Effector memory CD8-positive, alpha-beta T cell (primary cell): ENCODE measurements around the gene MYO1E.
A peak's percentile ranks its signal among the peaks of the same experiment; 100 is the strongest.

ENCODE experiments used
- ATAC-seq: fragments of 150-1000 bp; cut with Tn5 transposase; replicated peaks from 2 replicates; pipeline ENCODE4 v1.10.0; 2021; ENCODE audit warnings: mild to moderate bottlenecking, moderate library complexity
- DNase-seq, 3 experiments: peaks; one replicate each; pipeline ENCODE4 v3.0.0; 2021
- H3K27ac Mint-ChIP-seq, 2 donors: one replicate each; pipeline ENCODE4 v1.8.0; 2022; ENCODE audit warnings: mild to moderate bottlenecking in 2 of 2, mixed read lengths in 2 of 2, moderate library complexity in 2 of 2
- H3K27me3 Mint-ChIP-seq, 2 donors: one replicate each; pipeline ENCODE4 v1.8.0; 2022; ENCODE audit warnings: mixed read lengths in 2 of 2
- H3K36me3 Mint-ChIP-seq: one replicate; pipeline ENCODE4 v1.8.0; 2022; ENCODE audit warnings: mild to moderate bottlenecking, moderate library complexity, mixed read lengths; ENCODE audit not compliant: insufficient read depth
- H3K4me1 Mint-ChIP-seq, 2 donors: one replicate each; pipeline ENCODE4 v1.8.0; 2022; ENCODE audit warnings: low read depth in 2 of 2, mixed read lengths in 2 of 2
- H3K4me3 Mint-ChIP-seq, 2 donors: one replicate each; pipeline ENCODE4 v1.8.0; 2022; ENCODE audit warnings: mild to moderate bottlenecking in 2 of 2, mixed read lengths in 2 of 2, moderate library complexity in 2 of 2
- H3K9me3 Mint-ChIP-seq, 2 donors: one replicate each; pipeline ENCODE4 v1.8.0; 2022; ENCODE audit warnings: mixed read lengths in 2 of 2

Gene MYO1E

DNA sequence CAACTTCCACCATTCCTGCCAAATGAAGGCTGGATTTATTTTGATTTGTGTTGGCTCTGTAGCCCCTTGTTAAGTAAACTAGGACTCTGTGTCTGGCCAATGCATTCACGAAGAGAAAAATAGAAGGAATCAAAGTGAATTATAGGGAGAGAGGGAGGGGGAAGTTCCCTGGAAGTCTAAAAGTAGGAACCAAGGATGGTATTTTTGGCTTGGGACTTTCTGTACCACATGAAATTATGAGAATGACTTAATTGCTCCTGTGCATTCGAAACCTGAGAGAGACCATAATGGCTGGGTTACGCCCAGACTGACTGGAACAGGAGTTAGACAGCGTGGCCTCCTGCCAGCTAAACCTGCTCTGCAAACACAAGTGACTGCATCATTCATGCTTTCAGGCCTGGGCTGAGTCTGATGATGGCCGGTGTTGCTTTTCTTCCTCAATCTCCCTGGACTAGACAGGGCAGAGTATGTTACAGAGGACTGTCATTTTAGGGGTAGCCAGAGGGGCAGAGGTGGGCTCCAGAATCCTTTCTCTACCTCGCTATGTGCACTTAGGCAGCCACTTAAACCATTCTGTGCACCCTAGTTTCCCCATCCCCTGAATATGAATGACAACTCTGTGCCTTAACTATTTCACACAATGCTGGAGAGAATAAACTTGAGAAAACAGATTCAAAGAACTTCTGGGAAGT is 58.9 kb downstream of the MYO1E start:
- DNase-seq, result no peak
- Mint-ChIP-seq H3K36me3 (no peaks in the 10 kb centered on the region), H3K9me3 (no peaks in the 10 kb centered on the region), H3K4me3 (no peak overlapping the region), H3K27me3 (peaks cover 30 to 58% of the 10 kb centered on the region in 2 donors), H3K4me1 (no peaks in the 10 kb centered on the region), H3K27ac (no peak overlapping the region)
- no peak for ATAC-seq

- ATAC-seq (no peak), DNase-seq (no peak)
- H3K4me1 Mint-ChIP-seq, result no peaks in the 10 kb centered on the region
- H3K27ac Mint-ChIP-seq, result no peak overlapping the region
- peaks cover 15 to 43% of the 10 kb centered on the region in 2 donors for H3K27me3 Mint-ChIP-seq
- no peaks in the 10 kb centered on the region for H3K9me3 Mint-ChIP-seq
- no peaks in the 10 kb centered on the region for H3K36me3 Mint-ChIP-seq
- H3K4me3 Mint-ChIP-seq, result no peak overlapping the region
Measured at GRCh38 chr15:59312205-59312604, 60.5 kb downstream of the MYO1E start.

DNA sequence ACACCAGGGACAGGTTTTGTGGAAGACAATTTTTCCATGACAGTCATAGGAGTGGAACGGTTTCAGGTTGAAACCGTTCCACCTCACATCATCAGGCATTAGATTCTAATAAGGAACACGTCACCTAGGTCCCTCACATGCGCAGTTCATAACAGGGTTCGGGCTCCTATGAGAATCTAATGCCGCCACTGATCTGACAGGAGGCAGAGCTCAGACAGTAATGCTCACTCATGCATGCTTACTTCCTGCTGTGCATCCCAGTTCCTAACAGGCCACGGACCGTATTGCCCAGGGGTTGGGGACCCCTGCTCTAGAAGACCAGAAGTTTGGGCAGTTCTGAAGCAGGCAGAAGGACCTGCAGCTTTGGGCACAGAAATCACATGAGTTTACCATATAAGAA is 61.5 kb downstream of the MYO1E start:
- ATAC-seq (no peak), DNase-seq (no peak)
- Mint-ChIP-seq H3K36me3 (no peaks in the 10 kb centered on the region), H3K4me1 (no peaks in the 10 kb centered on the region), H3K27ac (no peak overlapping the region), H3K27me3 (peaks cover 15 to 41% of the 10 kb centered on the region in 2 donors), H3K9me3 (no peaks in the 10 kb centered on the region), H3K4me3 (no peak overlapping the region)

- H3K4me3 Mint-ChIP-seq, result no peak overlapping the region
- no peaks in the 10 kb centered on the region for H3K9me3 Mint-ChIP-seq
- no peaks in the 10 kb centered on the region for H3K36me3 Mint-ChIP-seq
- no peak overlapping the region for H3K27ac Mint-ChIP-seq
- DNase-seq (no peak), ATAC-seq (no peak)
- H3K27me3 Mint-ChIP-seq, result peaks cover 21 to 47% of the 10 kb centered on the region in 2 donors
- H3K4me1 Mint-ChIP-seq, result no peaks in the 10 kb centered on the region
Measured at GRCh38 chr15:59309405-59309804, 63.3 kb downstream of the MYO1E start.

DNA sequence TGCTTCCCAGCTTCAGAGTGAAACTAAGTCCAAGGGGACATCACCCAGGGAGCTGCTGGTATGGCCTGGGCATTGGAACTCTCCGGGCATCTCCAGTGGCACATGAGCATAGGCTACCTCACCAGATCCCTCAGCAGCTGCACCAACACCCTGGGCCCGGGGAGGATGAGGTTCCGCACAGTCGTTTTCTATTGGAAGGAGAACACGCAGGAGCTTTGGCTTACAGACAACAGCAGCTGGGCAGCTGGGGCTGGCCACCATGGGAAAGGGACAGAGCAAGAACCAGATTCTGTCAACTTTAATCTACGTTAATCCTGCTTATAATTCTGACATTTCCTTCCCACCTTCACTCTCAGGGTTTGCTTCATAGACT is 65.5 kb downstream of the MYO1E start:
- Mint-ChIP-seq H3K27ac (no peak overlapping the region), H3K4me1 (no peaks in the 10 kb centered on the region), H3K4me3 (no peak overlapping the region), H3K36me3 (no peaks in the 10 kb centered on the region), H3K27me3 (peaks cover 20 to 40% of the 10 kb centered on the region in 2 donors), H3K9me3 (no peaks in the 10 kb centered on the region)
- ATAC-seq, result no peak
- no peak for DNase-seq

DNA sequence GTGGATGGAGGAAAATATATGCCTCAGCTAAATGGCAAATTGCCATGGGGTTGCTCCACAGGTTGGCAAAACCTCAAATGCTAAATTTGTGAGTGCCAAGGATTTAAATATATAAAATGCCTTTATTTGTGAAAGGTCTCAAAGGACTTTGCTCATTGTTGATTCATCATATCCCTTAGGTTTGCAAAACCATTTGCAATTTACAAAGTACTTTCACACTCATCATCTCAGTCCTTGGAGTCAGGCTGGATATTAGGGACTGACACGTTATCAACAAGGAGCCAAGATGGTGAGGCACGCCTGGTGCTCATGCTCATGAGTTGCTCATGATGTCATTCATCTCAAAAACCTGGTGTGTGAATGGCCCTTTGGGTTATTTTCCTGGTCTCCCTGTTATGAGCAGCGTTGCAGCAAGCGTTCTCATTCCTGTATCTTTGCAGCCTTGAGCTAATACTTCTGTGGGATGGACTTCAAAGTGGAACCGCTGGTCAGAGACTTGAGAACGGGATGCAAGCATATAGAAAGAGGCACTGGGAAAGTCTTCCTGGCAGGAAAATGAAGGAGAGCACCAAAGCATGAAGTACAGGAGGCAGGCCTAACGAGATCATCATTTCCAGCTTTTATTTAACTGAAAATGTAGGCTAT is 66.0 kb downstream of the MYO1E start:
- ATAC-seq (no peak), DNase-seq (no peak)
- Mint-ChIP-seq H3K36me3 (no peaks in the 10 kb centered on the region), H3K4me3 (no peak overlapping the region), H3K27ac (no peak overlapping the region), H3K4me1 (no peaks in the 10 kb centered on the region), H3K27me3 (peaks cover 20 to 35% of the 10 kb centered on the region in 2 donors), H3K9me3 (no peaks in the 10 kb centered on the region)

- Mint-ChIP-seq H3K36me3 (peaks cover 9% of the 10 kb centered on the region), H3K4me1 (peaks cover 11 to 13% of the 10 kb centered on the region in 2 donors), H3K27ac (no peak overlapping the region), H3K4me3 (no peak overlapping the region), H3K27me3 (peaks cover 15 to 19% of the 10 kb centered on the region in 2 donors), H3K9me3 (no peaks in the 10 kb centered on the region)
- ATAC-seq, result no peak
- no peak for DNase-seq
Measured at GRCh38 chr15:59304807-59305206, 67.9 kb downstream of the MYO1E start.

DNA sequence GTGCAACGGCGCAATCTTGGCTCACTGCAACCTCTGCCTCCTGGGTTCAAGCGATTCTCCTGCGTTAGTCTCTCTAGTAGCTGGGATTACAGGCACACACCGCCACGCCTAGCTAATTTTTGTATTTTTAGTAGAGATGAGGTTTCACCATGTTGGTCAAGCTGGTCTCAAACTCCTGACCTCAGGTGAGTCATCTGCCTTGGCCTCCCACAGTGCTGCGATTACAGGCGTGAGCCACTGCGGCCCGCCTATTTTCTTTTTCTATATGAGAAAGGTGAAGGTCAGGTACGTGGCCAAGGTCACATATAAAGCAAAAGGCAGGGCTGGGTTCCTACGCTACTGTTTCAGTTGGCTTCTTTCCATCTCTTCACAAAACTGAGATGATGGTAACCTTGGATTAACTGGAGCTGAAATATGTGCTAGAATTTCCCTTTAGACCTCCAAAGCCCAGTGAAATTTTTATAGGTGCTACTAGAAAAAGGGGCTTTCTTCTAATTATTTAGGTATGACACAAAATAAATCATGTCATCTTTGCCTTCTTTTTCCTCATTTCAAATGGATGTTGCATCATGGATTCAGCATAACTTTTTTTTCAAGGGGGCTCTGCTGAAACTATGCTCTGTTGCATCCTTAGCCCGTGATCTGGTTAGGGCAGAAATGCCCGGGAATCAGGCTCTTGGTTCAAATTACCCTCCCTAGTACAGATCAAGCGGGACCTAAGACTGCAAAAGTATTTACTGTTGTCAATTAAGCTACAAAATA is 68.5 kb downstream of the MYO1E start:
- Mint-ChIP-seq H3K9me3 (no peaks in the 10 kb centered on the region), H3K27me3 (peaks cover 12 to 15% of the 10 kb centered on the region in 2 donors), H3K36me3 (peaks cover 9% of the 10 kb centered on the region), H3K4me3 (no peak overlapping the region), H3K27ac (no peak overlapping the region), H3K4me1 (peaks cover 11 to 16% of the 10 kb centered on the region in 2 donors)
- ATAC-seq (no peak), DNase-seq (no peak)

DNA sequence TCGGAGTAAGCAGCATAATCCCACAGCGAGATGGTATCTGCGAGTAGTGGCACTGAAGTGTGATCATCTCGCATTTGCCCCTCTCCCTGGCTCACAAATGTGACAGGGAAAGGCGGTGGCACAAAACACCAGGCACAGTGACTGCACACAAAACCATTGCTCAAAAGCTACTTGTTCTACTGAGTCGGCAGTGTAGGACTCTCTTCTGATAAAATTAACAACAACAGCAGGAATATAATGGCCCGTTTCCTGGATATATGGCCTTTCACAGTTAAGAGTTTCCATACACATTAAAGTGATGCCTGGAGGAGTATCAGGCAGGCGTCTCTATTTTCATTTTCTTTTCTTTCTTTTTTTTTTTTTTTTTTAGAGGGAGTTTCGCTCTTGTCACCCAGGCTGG is 69.0 kb downstream of the MYO1E start:
- Mint-ChIP-seq H3K4me3 (no peak overlapping the region), H3K27me3 (peaks cover 12 to 15% of the 10 kb centered on the region in 2 donors), H3K9me3 (no peaks in the 10 kb centered on the region), H3K4me1 (peaks cover 11 to 16% of the 10 kb centered on the region in 2 donors), H3K27ac (no peak overlapping the region), H3K36me3 (peaks cover 9% of the 10 kb centered on the region)
- ATAC-seq (no peak), DNase-seq (no peak)

- H3K9me3 Mint-ChIP-seq, result no peaks in the 10 kb centered on the region
- DNase-seq, result no peak
- peaks cover 16% of the 10 kb centered on the region in 2 donors for H3K4me1 Mint-ChIP-seq
- peaks cover 9% of the 10 kb centered on the region for H3K36me3 Mint-ChIP-seq
- ATAC-seq, result no peak
- no peak overlapping the region for H3K27ac Mint-ChIP-seq
- peaks cover 12 to 15% of the 10 kb centered on the region in 2 donors for H3K27me3 Mint-ChIP-seq
- H3K4me3 Mint-ChIP-seq, result no peak overlapping the region
Measured at GRCh38 chr15:59303136-59303535, 69.5 kb downstream of the MYO1E start.

GRCh38 chr15:59301527-59301926 is 71.1 kb downstream of the MYO1E start:
- Mint-ChIP-seq H3K4me3 (peak overlapping the region; percentile 74 to 75), H3K27me3 (peaks cover 12 to 15% of the 10 kb centered on the region in 2 donors), H3K4me1 (peaks cover 16 to 20% of the 10 kb centered on the region in 2 donors), H3K36me3 (peaks cover 9% of the 10 kb centered on the region), H3K27ac (no peak overlapping the region), H3K9me3 (no peaks in the 10 kb centered on the region)
- ATAC-seq (no peak), DNase-seq (no peak)

DNA sequence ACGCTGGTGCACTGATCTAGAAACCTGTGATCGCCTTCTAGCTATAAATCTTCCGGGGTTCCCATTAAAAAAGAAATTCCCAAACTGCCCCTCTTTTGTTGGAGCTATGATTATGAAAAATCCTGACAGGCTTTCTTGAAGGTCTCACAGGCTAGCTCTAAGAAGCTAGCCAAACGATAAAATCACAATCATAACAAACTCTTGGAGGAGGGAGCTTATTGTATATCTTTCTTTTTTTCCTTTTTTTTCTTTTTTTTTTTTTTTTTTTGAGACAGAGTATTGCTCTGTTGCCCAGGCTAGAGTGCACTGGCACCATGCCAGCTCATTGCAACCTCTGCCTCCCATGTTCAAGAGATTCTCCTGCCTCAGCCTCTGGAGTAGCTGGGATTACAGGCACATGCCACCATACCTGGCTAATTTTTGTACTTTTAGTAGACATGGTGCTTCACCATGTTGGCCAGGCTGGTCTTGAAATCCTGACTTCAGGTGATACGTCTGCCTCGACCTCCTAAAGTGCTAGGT is 72.0 kb downstream of the MYO1E start:
- H3K27ac Mint-ChIP-seq, result peak overlapping the region; percentile 80
- DNase-seq (no peak), ATAC-seq (peak; percentile 3)
- H3K9me3 Mint-ChIP-seq, result no peaks in the 10 kb centered on the region
- peak overlapping the region; percentile 74 to 75 for H3K4me3 Mint-ChIP-seq
- peaks cover 9 to 14% of the 10 kb centered on the region in 2 donors for H3K27me3 Mint-ChIP-seq
- H3K36me3 Mint-ChIP-seq, result peaks cover 9% of the 10 kb centered on the region
- H3K4me1 Mint-ChIP-seq, result peaks cover 16 to 20% of the 10 kb centered on the region in 2 donors

DNA sequence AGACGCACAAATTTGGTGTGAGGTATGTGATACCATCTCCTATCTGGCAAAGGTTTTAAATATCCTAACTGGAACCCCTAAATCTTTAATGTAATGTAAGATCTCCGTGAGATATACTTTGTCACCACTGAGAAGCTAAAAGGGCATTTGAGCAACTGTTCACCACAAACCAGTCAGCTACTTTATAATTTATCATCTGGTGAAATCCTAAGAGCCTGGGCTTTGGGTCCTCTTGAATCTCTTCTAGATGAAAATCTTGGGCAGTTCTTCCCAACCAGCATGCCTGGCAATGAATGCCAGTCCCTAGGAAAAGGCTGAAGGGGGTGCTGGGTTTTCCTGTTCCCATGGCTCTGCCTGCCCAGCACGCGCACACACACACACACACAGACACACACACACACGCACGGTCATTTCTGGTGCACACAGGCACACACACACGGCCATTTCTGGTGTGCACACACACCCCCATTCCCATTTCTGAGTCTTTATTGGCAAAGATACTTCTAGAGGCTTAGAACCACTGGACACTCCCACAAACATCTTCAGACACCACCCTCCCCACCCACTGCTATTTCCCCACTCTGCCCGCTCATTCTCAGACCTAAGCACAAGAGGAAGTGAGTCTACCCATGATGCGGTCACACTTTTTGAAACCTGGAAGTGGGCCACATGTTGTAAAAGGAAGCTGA is 72.6 kb downstream of the MYO1E start:
- H3K4me1 Mint-ChIP-seq, result peaks cover 16 to 20% of the 10 kb centered on the region in 2 donors
- peaks cover 9% of the 10 kb centered on the region for H3K36me3 Mint-ChIP-seq
- H3K4me3 Mint-ChIP-seq, result peak overlapping the region; percentile 74 to 75
- no peaks in the 10 kb centered on the region for H3K9me3 Mint-ChIP-seq
- ATAC-seq, result peak; percentile 99
- H3K27ac Mint-ChIP-seq, result peak overlapping the region; percentile 80
- peaks cover 5 to 8% of the 10 kb centered on the region in 2 donors for H3K27me3 Mint-ChIP-seq
- DNase-seq, result peak; percentile 63 to 65 (median 64)
